Astrocyte of the spinal cord (primary cell): ENCODE data around the gene MMS22L.

Experiments
- DNase-seq: peaks from one replicate; pipeline ENCODE4 v3.0.0; 2011; ENCODE audit warnings: low read depth, low spot score
- H3K4me3 ChIP-seq: 2 replicates; pipeline ENCODE4 v1.5.1; 2011; ENCODE audit warnings: low read depth, mild to moderate bottlenecking, low read length, moderate library complexity
- CTCF ChIP-seq: IDR thresholded peaks from 2 replicates; pipeline ENCODE4 v1.5.1; 2012; ENCODE audit warnings: low read depth, mild to moderate bottlenecking, low read length, inconsistent platforms
- in situ Hi-C: cut with HindIII; loops from 2 replicates; pipeline ENCODE4 v1.10.0; 2017; ENCODE audit warnings: low sequenced_read_pairs

The MMS22L gene

GRCh38 chr6:97138581-97138980 lies 144.4 kb downstream of the MMS22L start:
- in situ Hi-C loops: no loop called here
- H3K4me3 ChIP-seq: no peak overlapping the region
- no peak for TF ChIP-seq CTCF
- DNase-seq: no peak

- DNase-seq: no peak
- in situ Hi-C loops: no loop called here
- no peak for TF ChIP-seq CTCF
- H3K4me3 ChIP-seq: no peak overlapping the region
Measured at GRCh38 chr6:97136626-97137358, 146.2 kb downstream of the MMS22L start.

GRCh38 chr6:97133067-97133466 lies 149.9 kb downstream of the MMS22L start:
- DNase-seq: no peak
- TF ChIP-seq CTCF: no peak
- in situ Hi-C loops: no loop called here
- H3K4me3 ChIP-seq: no peak overlapping the region

DNA sequence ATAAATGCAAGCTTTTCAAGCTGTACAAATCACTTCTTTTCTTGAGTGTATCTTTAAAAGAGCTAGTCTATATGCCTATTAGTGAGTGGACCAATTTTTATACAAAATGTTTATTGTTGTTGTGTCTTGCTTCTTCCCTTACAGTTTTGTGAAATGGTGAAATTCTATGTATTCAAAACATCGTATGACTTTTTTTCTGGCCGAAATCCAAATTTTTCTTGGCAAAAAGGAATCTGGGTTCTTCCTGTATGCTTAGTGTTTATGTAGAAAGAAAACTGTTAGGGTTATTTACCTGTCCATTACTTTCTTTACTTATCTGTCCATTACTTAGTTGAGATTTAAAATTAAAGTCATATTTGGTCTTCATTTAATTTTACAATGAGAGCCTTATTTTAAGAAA lies 153.9 kb downstream of the MMS22L start:
- DNase-seq: no peak
- in situ Hi-C loops: no loop called here
- no peak for TF ChIP-seq CTCF
- H3K4me3 ChIP-seq: no peak overlapping the region

DNA sequence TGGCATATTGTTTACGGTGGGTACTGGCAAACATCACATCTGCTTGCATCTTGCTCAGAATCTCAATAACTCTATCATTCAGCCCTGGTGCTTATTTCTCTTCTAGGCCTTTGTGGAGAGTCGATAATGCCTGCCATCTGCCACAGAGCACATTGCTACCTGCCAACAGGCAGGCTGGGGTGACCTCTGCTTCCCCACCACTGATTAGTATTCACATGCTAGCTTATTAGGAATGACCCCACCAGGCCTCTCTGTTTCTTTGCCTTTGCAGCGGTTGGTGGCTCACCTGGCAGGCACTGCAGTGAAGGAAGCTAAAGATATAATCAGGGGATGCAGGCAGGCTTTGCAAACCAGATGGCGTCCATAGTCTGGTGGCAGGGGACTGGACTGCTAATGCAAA lies 154.5 kb downstream of the MMS22L start:
- DNase-seq: no peak
- in situ Hi-C loops: no loop called here
- no peak overlapping the region for H3K4me3 ChIP-seq
- no peak for TF ChIP-seq CTCF

GRCh38 chr6:97123652-97124051 lies 159.4 kb downstream of the MMS22L start:
- no peak for TF ChIP-seq CTCF
- in situ Hi-C loops: no loop called here
- no peak overlapping the region for H3K4me3 ChIP-seq
- no peak for DNase-seq

GRCh38 chr6:97123112-97123511 lies 159.9 kb downstream of the MMS22L start:
- H3K4me3 ChIP-seq: no peak overlapping the region
- in situ Hi-C loops: no loop called here
- TF ChIP-seq CTCF: no peak
- DNase-seq: no peak
